Immature natural killer cell (primary cell): ENCODE measurements around the gene HSF2BP. TPM values are rescaled to one million over a fixed set of nuclear protein-coding genes. Genes with fewer than 3 reads are reported as not detected.
"Not testable (repeated sequence)": the region's sequence is repeated elsewhere in the genome, so short reads cannot be mapped to it uniquely, and the experiment has no call there.

ENCODE experiments used
- DNase-seq, 3 donors: peaks; one replicate each; pipeline ENCODE4 v3.0.0; 2022; ENCODE audit warnings: mixed read lengths in 1 of 3
- H3K27ac Mint-ChIP-seq, 6 donors: one replicate each; pipeline ENCODE4 v1.8.0; 2020; ENCODE audit warnings: mixed read lengths in 6 of 6, mild to moderate bottlenecking in 5 of 6, inconsistent platforms in 4 of 6, moderate library complexity in 3 of 6
- H3K27me3 Mint-ChIP-seq, 3 donors: one replicate each; pipeline ENCODE4 v1.8.0; 2020 to 2021; ENCODE audit warnings: low read depth in 3 of 3, mild to moderate bottlenecking in 3 of 3, mixed read lengths in 3 of 3, moderate library complexity in 3 of 3, inconsistent platforms in 1 of 3
- H3K36me3 Mint-ChIP-seq, 3 donors: one replicate each; pipeline ENCODE4 v1.8.0; 2020; ENCODE audit warnings: mixed read lengths in 3 of 3, inconsistent platforms in 2 of 3, mild to moderate bottlenecking in 2 of 3
- H3K4me1 Mint-ChIP-seq, 2 donors: one replicate each; pipeline ENCODE4 v1.8.0; 2020; ENCODE audit warnings: inconsistent platforms in 2 of 2, mild to moderate bottlenecking in 2 of 2, mixed read lengths in 2 of 2, moderate library complexity in 1 of 2
- H3K4me3 Mint-ChIP-seq, 5 donors: one replicate each; pipeline ENCODE4 v1.8.0; 2020; ENCODE audit warnings: mild to moderate bottlenecking in 5 of 5, mixed read lengths in 5 of 5, inconsistent platforms in 3 of 5, moderate library complexity in 3 of 5
- H3K9me3 Mint-ChIP-seq, 6 donors: one replicate each; pipeline ENCODE4 v1.8.0; 2020; ENCODE audit warnings: mild to moderate bottlenecking in 6 of 6, mixed read lengths in 6 of 6, inconsistent platforms in 4 of 6, moderate library complexity in 3 of 6
- polyA plus RNA-seq, 3 donors: library from polyadenylated mRNA; unstranded; fragments of 300-500 nt; fragmentation: Illumina TruSeq; gene quantifications; one replicate each; pipeline ENCODE4 v1.2.3, GENCODE V29; 2021

Gene HSF2BP
- polyA plus RNA-seq, 3 donors from 2014 or later = 0.27 TPM; not detected in 2

DNA sequence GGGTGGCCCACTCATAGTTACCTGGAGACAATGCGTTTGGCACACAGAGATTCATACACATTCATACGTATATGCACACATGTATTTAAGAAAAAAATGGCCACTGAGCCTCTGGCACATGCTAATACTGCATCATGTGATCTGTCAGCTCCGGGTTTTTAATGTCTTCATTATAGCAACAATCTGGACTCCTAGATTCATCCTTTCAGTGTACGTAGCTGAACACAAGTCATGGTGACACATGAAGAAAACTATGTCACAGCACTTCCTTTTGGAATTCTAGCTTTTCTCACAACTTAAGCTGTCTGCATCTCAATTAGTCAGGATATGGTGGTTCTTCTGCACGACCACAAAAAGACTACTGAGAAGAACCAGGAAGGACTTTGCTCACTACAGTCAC lies 24.7 kb downstream of the HSF2BP start:
- Mint-ChIP-seq H3K4me1 (no peaks in the 10 kb centered on the region), H3K36me3 (peaks cover 0 to 6% (median 3%) of the 10 kb centered on the region in 3 donors), H3K9me3 (no peaks in the 10 kb centered on the region), H3K27ac (no peak overlapping the region), H3K27me3 (no peaks in the 10 kb centered on the region), H3K4me3 (no peak overlapping the region)
- DNase-seq = no peak

DNA sequence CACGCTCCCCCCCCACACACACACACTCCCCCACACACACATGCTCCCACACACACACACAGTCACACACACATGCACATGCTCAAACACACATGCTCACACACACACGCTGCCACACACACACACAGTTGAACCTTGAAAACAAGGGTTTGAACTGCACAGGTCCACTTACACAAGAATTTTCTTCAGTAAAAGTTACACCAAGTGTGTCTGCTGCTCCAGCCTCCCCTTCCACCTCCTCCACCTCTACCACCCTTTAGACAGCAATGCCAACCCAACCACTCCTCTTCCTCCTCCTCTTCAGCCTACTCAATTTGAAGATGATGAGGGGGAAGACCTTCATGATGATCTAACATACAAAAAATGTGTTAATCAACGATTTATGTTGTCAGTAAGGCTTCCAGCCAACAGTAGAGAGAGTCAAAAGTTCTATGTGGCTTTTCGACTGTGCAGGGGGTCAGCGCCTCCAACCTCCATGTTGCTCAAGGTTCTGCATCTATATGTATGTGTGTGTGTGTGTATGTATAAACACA lies 26.8 kb downstream of the HSF2BP start:
- Mint-ChIP-seq H3K27ac (no peak overlapping the region), H3K9me3 (no peaks in the 10 kb centered on the region), H3K4me3 (no peak overlapping the region), H3K36me3 (peaks cover 0 to 6% (median 3%) of the 10 kb centered on the region in 3 donors), H3K4me1 (no peaks in the 10 kb centered on the region), H3K27me3 (peaks cover 0 to 3% (median 0%) of the 10 kb centered on the region in 3 donors)
- no peak for DNase-seq

DNA sequence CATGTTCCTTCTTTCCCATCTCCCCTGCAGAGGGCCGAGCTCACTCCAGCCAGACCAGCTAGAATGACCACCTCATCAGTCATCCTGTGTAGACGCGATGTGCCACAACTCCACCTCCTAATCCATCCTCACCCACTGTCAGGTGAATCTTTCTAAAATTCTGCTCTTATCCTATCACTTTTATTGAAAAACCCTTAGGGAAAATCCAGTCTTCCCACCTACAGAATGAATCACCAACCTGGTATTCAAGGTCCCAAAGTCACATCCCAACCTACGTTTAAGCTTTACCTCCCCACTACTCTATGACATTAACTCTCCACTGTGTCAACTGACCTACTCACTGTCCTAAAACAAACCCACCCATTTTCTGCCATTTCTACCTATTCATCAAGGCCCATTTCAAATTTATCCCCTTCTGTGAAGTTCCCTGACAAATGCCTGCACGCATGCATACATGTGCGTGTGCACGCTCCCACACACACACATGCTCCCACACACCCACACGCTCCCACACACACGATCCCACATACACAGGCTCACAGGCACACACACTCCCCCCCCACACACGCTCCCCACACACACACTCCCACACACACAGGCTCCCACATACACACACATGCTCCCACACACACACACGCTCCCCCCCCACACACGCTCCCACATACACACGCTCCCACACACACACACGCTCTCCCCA lies 27.7 kb downstream of the HSF2BP start:
- no peak overlapping the region for H3K27ac Mint-ChIP-seq
- no peak for DNase-seq
- H3K36me3 Mint-ChIP-seq = peaks cover 0 to 6% (median 3%) of the 10 kb centered on the region in 3 donors

DNA sequence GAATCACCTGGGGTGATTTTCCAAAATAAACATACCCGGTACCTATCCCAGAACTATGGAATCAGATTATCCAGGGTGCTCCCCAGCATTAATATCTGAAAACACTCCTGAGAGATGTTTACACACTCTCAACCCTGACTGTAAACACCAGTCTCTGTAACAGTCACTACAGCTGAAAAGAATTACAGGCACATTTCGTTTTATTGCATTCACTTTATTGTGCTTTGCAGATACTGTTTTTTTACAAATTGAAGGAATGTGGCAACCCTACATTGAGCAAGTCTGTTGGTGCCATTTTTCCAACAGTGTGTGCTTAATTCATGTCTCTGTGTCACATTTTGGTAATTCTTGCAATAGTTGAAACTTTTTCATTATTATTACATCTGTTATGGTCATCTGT lies 31.8 kb downstream of the HSF2BP start:
- Mint-ChIP-seq H3K27ac (no peak overlapping the region), H3K9me3 (no peaks in the 10 kb centered on the region), H3K27me3 (peaks cover 0 to 11% (median 10%) of the 10 kb centered on the region in 3 donors), H3K36me3 (peaks cover 0 to 6% (median 3%) of the 10 kb centered on the region in 3 donors), H3K4me1 (no peaks in the 10 kb centered on the region), H3K4me3 (no peak overlapping the region)
- DNase-seq = no peak

More for the DNA sequence above, 27.7 kb downstream of the HSF2BP start:
- H3K4me1 Mint-ChIP-seq = no peaks in the 10 kb centered on the region
- H3K9me3 Mint-ChIP-seq = no peaks in the 10 kb centered on the region
- H3K27me3 Mint-ChIP-seq = peaks cover 0 to 3% (median 0%) of the 10 kb centered on the region in 3 donors
- H3K4me3 Mint-ChIP-seq = no peak overlapping the region

DNA sequence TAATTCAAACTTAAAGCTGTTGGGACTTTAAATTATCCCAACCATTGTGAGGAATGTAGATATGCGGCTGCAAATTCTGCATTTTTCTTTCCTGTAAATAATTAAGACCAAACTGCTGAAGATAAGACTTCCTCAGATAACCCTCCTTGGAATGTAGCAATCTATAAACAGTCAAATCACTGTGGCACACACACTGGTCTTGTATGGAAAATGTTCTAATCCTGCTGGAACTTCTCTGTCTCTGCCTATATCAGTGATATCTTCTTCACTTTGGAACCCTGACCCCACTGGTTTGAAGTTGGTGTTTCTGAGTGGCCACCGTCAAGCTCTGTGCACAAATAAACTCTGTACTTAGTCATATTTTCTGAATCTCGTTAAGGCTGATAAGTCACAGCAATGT lies 32.9 kb downstream of the HSF2BP start:
- Mint-ChIP-seq H3K4me3 (no peak overlapping the region), H3K36me3 (peaks cover 0 to 2% (median 2%) of the 10 kb centered on the region in 3 donors), H3K27me3 (peaks cover 0 to 13% (median 10%) of the 10 kb centered on the region in 3 donors), H3K4me1 (no peaks in the 10 kb centered on the region), H3K27ac (no peak overlapping the region), H3K9me3 (no peaks in the 10 kb centered on the region)
- no peak for DNase-seq

DNA sequence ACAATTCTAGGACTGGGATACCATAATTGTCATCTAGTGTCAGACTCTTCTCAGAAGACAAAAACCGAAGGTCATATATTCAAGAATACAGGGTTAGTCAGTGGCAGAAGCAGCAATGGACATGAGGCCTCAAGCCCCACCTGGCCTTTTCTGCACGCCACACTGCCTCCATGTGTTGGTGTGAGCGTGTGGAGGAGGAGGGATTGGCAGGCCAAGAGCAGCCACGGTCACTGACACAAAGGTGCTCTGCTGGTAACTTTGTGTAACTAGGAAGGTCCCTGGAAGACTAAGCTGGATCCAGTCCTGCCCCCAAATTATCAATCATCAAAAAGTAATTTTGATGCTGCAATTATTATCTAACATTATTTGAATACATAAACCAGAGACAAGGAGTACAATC lies 34.9 kb downstream of the HSF2BP start:
- Mint-ChIP-seq H3K4me1 (no peaks in the 10 kb centered on the region), H3K36me3 (peaks cover 5 to 9% (median 9%) of the 10 kb centered on the region in 3 donors), H3K27me3 (peaks cover 0 to 18% (median 13%) of the 10 kb centered on the region in 3 donors), H3K27ac (no peak overlapping the region), H3K4me3 (no peak overlapping the region), H3K9me3 (peaks cover 2 to 14% (median 8%) of the 10 kb centered on the region in 6 donors)
- DNase-seq = no peak

DNA sequence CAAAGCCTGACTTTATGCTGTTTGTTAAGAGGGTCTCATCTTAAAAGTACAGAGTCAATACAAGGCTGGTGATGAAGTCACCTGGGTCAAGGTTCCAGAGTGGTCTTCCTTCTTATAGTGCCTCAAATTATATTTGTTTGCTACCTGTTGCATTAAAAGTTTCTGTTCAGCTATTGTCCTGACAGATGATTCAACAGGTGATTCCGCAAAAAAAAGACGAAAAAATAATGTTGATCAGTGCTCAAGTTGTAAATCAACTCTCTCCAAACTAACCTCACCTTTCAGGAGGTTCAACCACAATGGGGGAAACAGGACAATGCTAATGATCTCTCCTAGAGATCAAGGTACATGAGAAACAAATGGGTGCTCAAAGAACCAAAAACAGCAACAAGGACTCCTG lies 35.7 kb downstream of the HSF2BP start:
- Mint-ChIP-seq H3K27ac (no peak overlapping the region), H3K27me3 (peaks cover 0 to 18% (median 13%) of the 10 kb centered on the region in 3 donors), H3K4me3 (no peak overlapping the region), H3K36me3 (peaks cover 5 to 12% (median 9%) of the 10 kb centered on the region in 3 donors), H3K4me1 (no peaks in the 10 kb centered on the region), H3K9me3 (peaks cover 2 to 17% (median 8%) of the 10 kb centered on the region in 6 donors)
- DNase-seq = no peak

DNA sequence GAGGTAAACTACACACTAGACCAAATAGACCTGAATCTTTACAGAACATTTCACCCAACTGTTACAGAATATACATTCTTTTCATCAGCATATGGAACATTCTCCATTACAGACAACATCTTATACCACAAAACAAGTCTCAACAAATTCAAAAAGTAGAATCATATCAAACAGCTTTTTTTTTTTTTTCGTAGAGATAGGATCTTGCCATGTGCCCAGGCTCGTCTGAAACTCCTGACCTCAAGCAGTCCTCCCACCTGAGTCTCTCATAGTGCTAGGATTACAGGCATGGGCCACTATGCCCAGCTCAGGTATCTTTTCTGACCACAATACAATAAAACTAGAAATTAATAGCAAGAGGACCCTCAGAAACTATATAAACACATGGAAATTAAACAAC lies 36.5 kb downstream of the HSF2BP start:
- Mint-ChIP-seq H3K9me3 (peaks cover 2 to 17% (median 8%) of the 10 kb centered on the region in 6 donors), H3K4me1 (no peaks in the 10 kb centered on the region), H3K27me3 (peaks cover 0 to 15% (median 13%) of the 10 kb centered on the region in 3 donors), H3K4me3 (no peak overlapping the region), H3K36me3 (peaks cover 5 to 12% (median 9%) of the 10 kb centered on the region in 3 donors), H3K27ac (no peak overlapping the region)
- no peak for DNase-seq

DNA sequence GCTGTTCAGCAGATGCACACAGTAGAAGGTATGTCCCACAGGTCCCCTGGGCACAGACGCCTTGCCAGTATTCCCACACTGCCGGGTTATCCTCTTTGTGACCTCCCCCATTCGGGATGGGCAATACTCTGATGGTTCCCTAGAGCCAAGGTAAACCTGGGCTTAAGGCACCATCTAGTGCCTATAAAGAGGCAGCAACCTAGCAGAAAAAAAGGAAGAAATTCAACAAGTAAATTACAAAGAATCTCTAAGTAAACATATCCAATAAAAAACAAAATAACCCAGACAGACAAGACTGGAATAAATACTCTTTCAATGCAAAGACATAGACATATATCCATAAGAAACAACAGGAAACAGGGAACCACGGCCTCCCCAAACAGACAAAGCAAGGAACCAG lies 39.4 kb downstream of the HSF2BP start:
- DNase-seq = no peak
- H3K4me1 Mint-ChIP-seq = no peaks in the 10 kb centered on the region
- H3K36me3 Mint-ChIP-seq = peaks cover 5 to 12% (median 9%) of the 10 kb centered on the region in 3 donors
- H3K9me3 Mint-ChIP-seq = peaks cover 2 to 17% (median 8%) of the 10 kb centered on the region in 6 donors
- no peak overlapping the region for H3K27ac Mint-ChIP-seq
- H3K27me3 Mint-ChIP-seq = peaks cover 0 to 11% (median 8%) of the 10 kb centered on the region in 3 donors
- H3K4me3 Mint-ChIP-seq = no peak overlapping the region

DNA sequence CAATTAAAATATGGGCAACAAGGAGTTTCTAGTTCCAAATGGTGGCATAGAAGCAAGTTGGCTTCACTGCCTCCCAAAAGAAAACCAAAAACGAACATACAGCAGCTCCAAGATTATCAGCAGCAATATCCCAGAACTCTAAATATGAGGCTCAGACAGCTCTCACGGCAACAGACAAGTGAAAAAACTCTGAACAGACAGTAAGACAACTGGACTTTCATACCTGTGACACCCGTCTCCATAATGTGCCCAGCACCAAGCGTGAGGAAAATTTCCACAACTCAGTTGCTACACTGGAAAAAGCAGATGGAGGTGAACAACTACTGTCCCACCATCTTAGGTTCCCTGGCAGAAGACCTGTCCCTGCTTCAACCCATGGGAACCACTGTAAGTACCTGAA lies 39.9 kb downstream of the HSF2BP start:
- peaks cover 2 to 17% (median 8%) of the 10 kb centered on the region in 6 donors for H3K9me3 Mint-ChIP-seq
- H3K27ac Mint-ChIP-seq = no peak overlapping the region
- H3K4me3 Mint-ChIP-seq = no peak overlapping the region
- no peaks in the 10 kb centered on the region for H3K4me1 Mint-ChIP-seq
- peaks cover 0 to 11% (median 7%) of the 10 kb centered on the region in 3 donors for H3K27me3 Mint-ChIP-seq
- DNase-seq = no peak
- peaks cover 5 to 12% (median 9%) of the 10 kb centered on the region in 3 donors for H3K36me3 Mint-ChIP-seq

DNA sequence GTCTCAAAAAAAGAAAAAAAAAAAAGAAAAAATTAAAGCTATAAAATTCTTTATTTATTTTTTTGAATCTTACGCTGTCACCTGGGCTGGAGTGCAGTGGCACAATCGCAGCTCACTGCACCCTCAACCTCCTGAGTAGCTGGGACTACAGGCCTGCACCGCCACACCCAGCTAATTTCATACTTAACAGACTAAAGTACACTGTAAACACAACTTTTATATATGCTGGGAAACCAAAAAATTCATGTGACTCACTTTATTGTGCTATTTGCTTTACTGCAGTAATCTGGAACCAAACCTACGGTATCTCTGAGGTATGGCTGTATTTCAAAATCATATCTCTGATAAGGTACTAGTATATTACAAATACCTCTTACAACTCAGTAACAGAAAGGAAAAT lies 40.3 kb downstream of the HSF2BP start:
- H3K27ac Mint-ChIP-seq = no peak overlapping the region
- no peak for DNase-seq

DNA sequence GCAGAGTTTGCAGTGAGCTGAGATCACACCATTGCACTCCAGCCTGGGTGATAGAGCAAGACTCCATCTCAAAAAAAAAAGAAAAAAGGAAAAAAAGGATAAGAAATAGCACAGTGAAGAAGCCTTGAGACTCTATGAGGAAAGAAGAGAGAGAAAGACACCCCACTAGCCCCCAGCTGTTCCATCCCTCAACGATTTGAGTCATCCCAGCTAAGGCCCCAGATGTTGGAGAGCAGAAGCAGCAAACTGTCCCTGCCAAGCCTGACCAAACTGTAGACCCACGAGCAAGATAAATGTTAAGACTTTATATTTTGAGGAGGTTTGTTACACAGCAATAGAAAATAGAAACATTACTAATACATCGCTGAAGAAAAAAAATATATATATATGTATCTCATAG lies 42.4 kb downstream of the HSF2BP start:
- H3K9me3 Mint-ChIP-seq = peaks cover 2 to 17% (median 8%) of the 10 kb centered on the region in 6 donors
- H3K36me3 Mint-ChIP-seq = peaks cover 5 to 12% (median 9%) of the 10 kb centered on the region in 3 donors
- DNase-seq, H3K27me3 Mint-ChIP-seq, H3K27ac Mint-ChIP-seq, H3K4me3 Mint-ChIP-seq, H3K4me1 Mint-ChIP-seq: not testable (repeated sequence)

More for the DNA sequence above, 40.3 kb downstream of the HSF2BP start:
- no peaks in the 10 kb centered on the region for H3K4me1 Mint-ChIP-seq
- H3K9me3 Mint-ChIP-seq = peaks cover 2 to 17% (median 8%) of the 10 kb centered on the region in 6 donors
- no peak overlapping the region for H3K4me3 Mint-ChIP-seq
- peaks cover 0 to 11% (median 7%) of the 10 kb centered on the region in 3 donors for H3K27me3 Mint-ChIP-seq
- H3K36me3 Mint-ChIP-seq = peaks cover 5 to 12% (median 9%) of the 10 kb centered on the region in 3 donors

DNA sequence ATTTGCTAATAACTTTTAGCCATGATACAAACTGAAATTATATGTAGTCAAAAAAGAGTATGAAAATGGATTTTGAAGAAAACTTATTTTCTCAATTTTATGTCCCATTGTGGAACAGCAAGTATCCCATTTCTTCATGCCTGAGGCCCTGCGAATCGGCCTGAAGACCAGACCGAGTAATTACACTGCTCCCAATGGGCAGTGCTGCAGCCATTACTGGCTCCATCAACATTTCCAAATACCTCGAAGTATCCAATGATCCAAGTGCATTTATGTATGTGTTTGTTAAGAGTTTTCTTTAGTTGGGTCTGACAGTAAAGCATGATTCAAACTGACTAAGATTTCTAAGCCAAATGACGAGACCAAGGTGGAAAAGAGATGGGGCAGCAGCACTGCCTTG lies 44.4 kb downstream of the HSF2BP start:
- Mint-ChIP-seq H3K27me3 (peaks cover 0 to under 1% (median 0%) of the 10 kb centered on the region in 3 donors), H3K4me1 (no peaks in the 10 kb centered on the region), H3K4me3 (no peak overlapping the region), H3K36me3 (peaks cover 1 to 5% (median 1%) of the 10 kb centered on the region in 3 donors), H3K9me3 (peaks cover 0 to 7% (median 1%) of the 10 kb centered on the region in 6 donors), H3K27ac (no peak overlapping the region)
- DNase-seq = no peak
